ENCODE data around the gene VPS35L.

Gene VPS35L

GRCh38 chr16:19595043-19595767 is 39.7 kb downstream of the VPS35L start:
- no peak for DNase-seq

GRCh38 chr16:19598805-19599510 is 43.5 kb downstream of the VPS35L start:
- DNase-seq, result no peak

- DNase-seq, result no peak
These were observed 44.6 kb downstream of the VPS35L start for GRCh38 chr16:19599968-19600716.

GRCh38 chr16:19601083-19601976 is 45.8 kb downstream of the VPS35L start:
- no peak for DNase-seq

- no peak for DNase-seq
These were observed 49.4 kb downstream of the VPS35L start for GRCh38 chr16:19604911-19605310.

GRCh38 chr16:19605701-19606100 is 50.2 kb downstream of the VPS35L start:
- no peak for DNase-seq

- DNase-seq, result no peak
These were observed 52.2 kb downstream of the VPS35L start for GRCh38 chr16:19607616-19608280.

GRCh38 chr16:19609359-19609758 is 53.9 kb downstream of the VPS35L start:
- DNase-seq, result no peak

GRCh38 chr16:19610200-19610599 is 54.7 kb downstream of the VPS35L start:
- no peak for DNase-seq

GRCh38 chr16:19613834-19614233 is 58.3 kb downstream of the VPS35L start:
- no peak for DNase-seq

GRCh38 chr16:19616241-19616640 is 60.7 kb downstream of the VPS35L start:
- no peak for DNase-seq

GRCh38 chr16:19618876-19619275 is 63.4 kb downstream of the VPS35L start:
- no peak for DNase-seq

GRCh38 chr16:19621445-19621844 is 65.9 kb downstream of the VPS35L start:
- no peak for DNase-seq

- no peak for DNase-seq
These were observed 69.5 kb downstream of the VPS35L start for GRCh38 chr16:19625039-19625438.

- DNase-seq, result no peak
These were observed 81.1 kb downstream of the VPS35L start for GRCh38 chr16:19636436-19637267.

GRCh38 chr16:19639986-19640421 is 84.5 kb downstream of the VPS35L start:
- no peak for DNase-seq

- no peak for DNase-seq
These were observed 87.0 kb downstream of the VPS35L start for GRCh38 chr16:19642501-19642900.

GRCh38 chr16:19644877-19645276 is 89.4 kb downstream of the VPS35L start:
- no peak for DNase-seq

GRCh38 chr16:19645557-19645981 is 90.1 kb downstream of the VPS35L start:
- no peak for DNase-seq

GRCh38 chr16:19649980-19650379 is 94.5 kb downstream of the VPS35L start:
- DNase-seq, result no peak

- no peak for DNase-seq
These were observed 98.6 kb downstream of the VPS35L start for GRCh38 chr16:19654147-19654546.

Measured in cerebellar nuclear complex (tissue), 1 donor.